Measurements from ENCODE around the gene SLC66A1. TPM values are rescaled to one million over a fixed set of nuclear protein-coding genes. Genes with fewer than 3 reads are reported as not detected.

SLC66A1 gene
- total RNA-seq, 2 experiments from 2014 or later, result 2.6 to 2.7 TPM

- no peak for DNase-seq
- Mint-ChIP-seq H3K9me3 (no peaks in the 10 kb centered on the region), H3K27ac (no peak overlapping the region), H3K36me3 (ENCODE audit: low read depth) (no peaks in the 10 kb centered on the region), H3K27me3 (ENCODE audit: low read depth) (no peaks in the 10 kb centered on the region), H3K4me3 (no peak overlapping the region), H3K4me1 (ENCODE audit: low read depth) (peaks cover 44% of the 10 kb centered on the region)
- intact Hi-C loops (cut with micrococcal nuclease), result no loop called here
- CTCF ChIA-PET, result no interaction called here
Measured at GRCh38 chr1:19365721-19366120, 53.6 kb downstream of the SLC66A1 start.

GRCh38 chr1:19366599-19367536 lies 54.7 kb downstream of the SLC66A1 start:
- intact Hi-C loops (cut with micrococcal nuclease), result no loop called here
- CTCF ChIA-PET, result no interaction called here

DNA sequence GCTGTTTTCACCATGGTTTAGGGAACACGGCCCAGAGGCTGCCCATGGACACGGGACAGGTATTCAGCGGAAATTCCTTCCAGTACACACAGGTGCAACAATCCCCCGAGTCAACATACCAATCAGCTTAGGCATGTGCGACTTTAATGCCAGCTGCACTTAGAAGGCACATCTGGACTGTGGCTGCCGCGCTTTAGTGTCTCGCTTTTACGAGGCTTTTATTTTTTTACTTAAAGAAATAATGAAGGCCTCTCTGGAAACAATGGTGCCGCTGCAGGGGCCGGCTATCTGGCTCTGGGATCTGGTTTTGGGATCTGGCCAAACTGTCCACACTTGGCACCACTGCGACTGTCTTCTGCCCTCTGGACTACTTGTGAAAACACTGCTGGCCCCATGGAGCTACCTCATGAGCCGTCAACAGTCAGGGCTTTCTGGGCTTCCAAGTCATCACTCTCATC lies 55.5 kb downstream of the SLC66A1 start:
- H3K27ac Mint-ChIP-seq, result no peak overlapping the region
- CTCF ChIA-PET, result interaction anchor here (0.9 kb wide), 1 partner anchor 214 kb away, joined by 4 read pairs; no protein-coding TSS in a partner anchor
- no peaks in the 10 kb centered on the region for H3K27me3 Mint-ChIP-seq (ENCODE audit: low read depth)
- H3K9me3 Mint-ChIP-seq, result no peaks in the 10 kb centered on the region
- peaks cover 39% of the 10 kb centered on the region for H3K4me1 Mint-ChIP-seq (ENCODE audit: low read depth)
- H3K36me3 Mint-ChIP-seq (ENCODE audit: low read depth), result no peaks in the 10 kb centered on the region
- no peak overlapping the region for H3K4me3 Mint-ChIP-seq
- DNase-seq, result no peak
- intact Hi-C loops (cut with micrococcal nuclease), result no loop called here

More at GRCh38 chr1:19366599-19367536, 54.7 kb downstream of the SLC66A1 start:
- H3K4me1 Mint-ChIP-seq (ENCODE audit: low read depth), result peaks cover 39% of the 10 kb centered on the region
- no peak overlapping the region for H3K4me3 Mint-ChIP-seq
- H3K36me3 Mint-ChIP-seq (ENCODE audit: low read depth), result no peaks in the 10 kb centered on the region
- no peak overlapping the region for H3K27ac Mint-ChIP-seq
- H3K9me3 Mint-ChIP-seq, result no peaks in the 10 kb centered on the region
- DNase-seq, result no peak
- H3K27me3 Mint-ChIP-seq (ENCODE audit: low read depth), result no peaks in the 10 kb centered on the region

DNA sequence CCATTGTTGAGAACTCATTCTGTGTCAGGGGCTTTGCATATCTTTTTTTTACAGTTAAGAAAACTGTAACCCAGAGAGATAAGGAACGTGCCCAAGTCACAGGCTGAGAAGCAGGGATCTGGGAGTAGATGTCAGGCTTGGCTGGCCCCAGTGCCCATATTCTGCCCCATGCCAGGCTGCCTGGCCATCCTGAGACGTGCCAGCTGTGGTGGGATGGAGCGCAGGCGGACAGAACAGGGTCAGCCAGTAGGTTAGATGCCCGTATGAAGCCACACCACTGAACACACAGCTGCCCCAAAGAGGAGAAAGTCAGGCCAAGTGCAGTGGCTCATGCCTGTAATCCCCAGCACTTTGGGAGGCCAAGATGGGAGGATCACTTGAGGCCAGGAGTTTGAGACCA lies 55.9 kb downstream of the SLC66A1 start:
- Mint-ChIP-seq H3K27ac (no peak overlapping the region), H3K4me3 (no peak overlapping the region), H3K4me1 (ENCODE audit: low read depth) (peaks cover 35% of the 10 kb centered on the region), H3K27me3 (ENCODE audit: low read depth) (no peaks in the 10 kb centered on the region), H3K9me3 (no peaks in the 10 kb centered on the region), H3K36me3 (ENCODE audit: low read depth) (no peaks in the 10 kb centered on the region)
- CTCF ChIA-PET, result interaction anchor here (0.9 kb wide), 1 partner anchor 214 kb away, joined by 4 read pairs; no protein-coding TSS in a partner anchor
- no peak for DNase-seq
- intact Hi-C loops (cut with micrococcal nuclease), result no loop called here

GRCh38 chr1:19368964-19369363 lies 56.8 kb downstream of the SLC66A1 start:
- H3K4me3 Mint-ChIP-seq, result no peak overlapping the region
- no peak overlapping the region for H3K27ac Mint-ChIP-seq
- no peaks in the 10 kb centered on the region for H3K27me3 Mint-ChIP-seq (ENCODE audit: low read depth)
- H3K36me3 Mint-ChIP-seq (ENCODE audit: low read depth), result no peaks in the 10 kb centered on the region
- CTCF ChIA-PET, result no interaction called here
- no peak for DNase-seq
- intact Hi-C loops (cut with micrococcal nuclease), result no loop called here
- no peaks in the 10 kb centered on the region for H3K9me3 Mint-ChIP-seq
- H3K4me1 Mint-ChIP-seq (ENCODE audit: low read depth), result peaks cover 29% of the 10 kb centered on the region

GRCh38 chr1:19369396-19370090 lies 57.4 kb downstream of the SLC66A1 start:
- Mint-ChIP-seq H3K9me3 (no peaks in the 10 kb centered on the region), H3K36me3 (ENCODE audit: low read depth) (no peaks in the 10 kb centered on the region), H3K4me3 (no peak overlapping the region), H3K27ac (no peak overlapping the region), H3K4me1 (ENCODE audit: low read depth) (peaks cover 29% of the 10 kb centered on the region), H3K27me3 (ENCODE audit: low read depth) (no peaks in the 10 kb centered on the region)
- CTCF ChIA-PET, result no interaction called here
- DNase-seq, result no peak
- intact Hi-C loops (cut with micrococcal nuclease), result no loop called here

GRCh38 chr1:19370453-19371170 lies 58.5 kb downstream of the SLC66A1 start:
- Mint-ChIP-seq H3K27ac (no peak overlapping the region), H3K4me1 (ENCODE audit: low read depth) (peaks cover 25% of the 10 kb centered on the region), H3K9me3 (no peaks in the 10 kb centered on the region), H3K27me3 (ENCODE audit: low read depth) (no peaks in the 10 kb centered on the region), H3K36me3 (ENCODE audit: low read depth) (peaks cover 2% of the 10 kb centered on the region), H3K4me3 (no peak overlapping the region)
- intact Hi-C loops (cut with micrococcal nuclease), result no loop called here
- CTCF ChIA-PET, result no interaction called here
- no peak for DNase-seq

- no peaks in the 10 kb centered on the region for H3K9me3 Mint-ChIP-seq
- H3K4me3 Mint-ChIP-seq, result no peak overlapping the region
- no peak overlapping the region for H3K27ac Mint-ChIP-seq
- intact Hi-C loops (cut with micrococcal nuclease), result no loop called here
- peaks cover 3% of the 10 kb centered on the region for H3K36me3 Mint-ChIP-seq (ENCODE audit: low read depth)
- CTCF ChIA-PET, result no interaction called here
- no peak for DNase-seq
- peaks cover 25% of the 10 kb centered on the region for H3K4me1 Mint-ChIP-seq (ENCODE audit: low read depth)
- no peaks in the 10 kb centered on the region for H3K27me3 Mint-ChIP-seq (ENCODE audit: low read depth)
Measured at GRCh38 chr1:19371226-19372135, 59.4 kb downstream of the SLC66A1 start.

GRCh38 chr1:19372136-19372514 lies 60.0 kb downstream of the SLC66A1 start:
- CTCF ChIA-PET, result no interaction called here

DNA sequence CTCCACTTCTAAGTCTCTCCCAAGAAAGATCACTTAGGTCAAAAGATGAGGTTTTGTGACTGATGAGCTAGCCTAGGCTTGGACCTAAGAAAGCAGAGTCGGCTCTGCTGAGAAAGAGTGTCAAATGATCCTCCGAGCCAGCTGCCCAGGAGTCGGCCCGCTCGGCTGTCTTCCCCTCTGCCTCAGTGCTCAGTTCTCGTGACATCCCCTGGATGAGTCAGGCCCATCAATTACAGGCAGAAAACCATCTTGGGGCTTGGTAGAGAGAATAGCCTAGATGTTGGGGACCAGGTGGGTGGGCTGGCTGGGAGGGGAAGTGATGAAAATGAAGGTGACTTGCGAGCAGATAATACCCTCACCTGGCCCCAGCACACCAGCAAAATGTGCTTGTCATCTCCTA lies 60.5 kb downstream of the SLC66A1 start:
- no peaks in the 10 kb centered on the region for H3K9me3 Mint-ChIP-seq
- CTCF ChIA-PET, result no interaction called here
- H3K27ac Mint-ChIP-seq, result no peak overlapping the region

More at GRCh38 chr1:19372136-19372514, 60.0 kb downstream of the SLC66A1 start:
- Mint-ChIP-seq H3K9me3 (no peaks in the 10 kb centered on the region), H3K4me3 (no peak overlapping the region), H3K27me3 (ENCODE audit: low read depth) (no peaks in the 10 kb centered on the region), H3K27ac (no peak overlapping the region), H3K36me3 (ENCODE audit: low read depth) (peaks cover 7% of the 10 kb centered on the region), H3K4me1 (ENCODE audit: low read depth) (peaks cover 25% of the 10 kb centered on the region)
- DNase-seq, result no peak
- intact Hi-C loops (cut with micrococcal nuclease), result no loop called here

GRCh38 chr1:19373211-19374082 lies 61.3 kb downstream of the SLC66A1 start:
- no peaks in the 10 kb centered on the region for H3K27me3 Mint-ChIP-seq (ENCODE audit: low read depth)
- no peak for DNase-seq
- H3K4me3 Mint-ChIP-seq, result no peak overlapping the region
- H3K27ac Mint-ChIP-seq, result peak overlapping the region; percentile 36
- H3K9me3 Mint-ChIP-seq, result no peaks in the 10 kb centered on the region
- H3K4me1 Mint-ChIP-seq (ENCODE audit: low read depth), result peaks cover 30% of the 10 kb centered on the region
- intact Hi-C loops (cut with micrococcal nuclease), result no loop called here
- CTCF ChIA-PET, result interaction anchor here (1.0 to 1.3 kb wide), 3 partner anchors 114 to 286 kb away, joined by 3 to 6 read pairs (median 3); no protein-coding TSS in a partner anchor
- H3K36me3 Mint-ChIP-seq (ENCODE audit: low read depth), result peaks cover 15% of the 10 kb centered on the region

More for the DNA sequence above, 60.5 kb downstream of the SLC66A1 start:
- H3K27me3 Mint-ChIP-seq (ENCODE audit: low read depth), result no peaks in the 10 kb centered on the region
- H3K36me3 Mint-ChIP-seq (ENCODE audit: low read depth), result peaks cover 9% of the 10 kb centered on the region
- no peak for DNase-seq
- H3K4me1 Mint-ChIP-seq (ENCODE audit: low read depth), result peaks cover 23% of the 10 kb centered on the region
- intact Hi-C loops (cut with micrococcal nuclease), result no loop called here
- H3K4me3 Mint-ChIP-seq, result no peak overlapping the region

Measured in activated naive CD4-positive, alpha-beta T cell treated with anti-CD3 and anti-CD28 coated beads for 36 hours (primary cell).